Mammary epithelial cell (primary cell): ENCODE results near the gene CEP78.

Experiments used
- CTCF ChIP-seq, 2 donors: IDR thresholded peaks in 1 of 2; conservative IDR thresholded peaks in 1 of 2; 2 replicates each; pipeline ENCODE4 v1.5.1; 2011 to 2012; ENCODE audit warnings: inconsistent platforms in 2 of 2, low read length in 2 of 2, mild to moderate bottlenecking in 2 of 2, control low read depth in 1 of 2, low read depth in 1 of 2; ENCODE audit not compliant: insufficient read depth in 1 of 2; ENCODE audit errors: extremely low read depth in 1 of 2
- EZH2 ChIP-seq: IDR thresholded peaks from 2 replicates; pipeline ENCODE4 v1.6.1; 2012; ENCODE audit warnings: low read length, inconsistent platforms, borderline replicate concordance

GRCh38 chr9:78297672-78297961, 61.7 kb downstream of the CEP78 start:
- TF ChIP-seq CTCF (conservative IDR thresholded peaks at IDR 0.05 in 1 of 2, IDR thresholded peaks at IDR 0.05 in 1 of 2; ENCODE audit: extremely low read depth in 1 of 2, insufficient read depth in 1 of 2, low read depth in 1 of 2, low read length in 2 of 2) (no peak), EZH2 (no peak)
